WI38 (cell line): ENCODE measurements around the gene RAVER2.

Experiments used
- H3K4me3 ChIP-seq: 2 replicates; pipeline ENCODE4 v1.5.1; 2011; ENCODE audit warnings: low read depth, mild to moderate bottlenecking, control low read depth, low read length
- CTCF ChIP-seq: IDR thresholded peaks from 2 replicates; pipeline ENCODE4 v1.5.1; 2012; ENCODE audit warnings: low read depth, mild to moderate bottlenecking, control low read depth, low read length

The RAVER2 gene

GRCh38 chr1:64845831-64846425 is 101.1 kb downstream of the RAVER2 start:
- H3K4me3 ChIP-seq, result no peak overlapping the region
- TF ChIP-seq CTCF, result no peak

- no peak for TF ChIP-seq CTCF
- no peak overlapping the region for H3K4me3 ChIP-seq
Observed at GRCh38 chr1:64846573-64847430, 101.9 kb downstream of the RAVER2 start.

GRCh38 chr1:64847666-64848065 is 102.8 kb downstream of the RAVER2 start:
- no peak for TF ChIP-seq CTCF
- H3K4me3 ChIP-seq, result no peak overlapping the region

- TF ChIP-seq CTCF, result no peak
- H3K4me3 ChIP-seq, result no peak overlapping the region
Observed at GRCh38 chr1:64848136-64848535, 103.3 kb downstream of the RAVER2 start.

- H3K4me3 ChIP-seq, result no peak overlapping the region
- no peak for TF ChIP-seq CTCF
Observed at GRCh38 chr1:64848803-64849202, 103.9 kb downstream of the RAVER2 start.

GRCh38 chr1:64849942-64850341 is 105.1 kb downstream of the RAVER2 start:
- no peak overlapping the region for H3K4me3 ChIP-seq
- TF ChIP-seq CTCF, result no peak

- TF ChIP-seq CTCF, result no peak
- no peak overlapping the region for H3K4me3 ChIP-seq
Observed at GRCh38 chr1:64850846-64851245, 106.0 kb downstream of the RAVER2 start.
